ENCODE results near the gene BRD3. TPM values are rescaled to one million over a fixed set of nuclear protein-coding genes. Genes with fewer than 3 reads are reported as not detected.

BRD3 gene
- total RNA-seq, 1 donor from 2014 or later = 90.0 TPM

DNA sequence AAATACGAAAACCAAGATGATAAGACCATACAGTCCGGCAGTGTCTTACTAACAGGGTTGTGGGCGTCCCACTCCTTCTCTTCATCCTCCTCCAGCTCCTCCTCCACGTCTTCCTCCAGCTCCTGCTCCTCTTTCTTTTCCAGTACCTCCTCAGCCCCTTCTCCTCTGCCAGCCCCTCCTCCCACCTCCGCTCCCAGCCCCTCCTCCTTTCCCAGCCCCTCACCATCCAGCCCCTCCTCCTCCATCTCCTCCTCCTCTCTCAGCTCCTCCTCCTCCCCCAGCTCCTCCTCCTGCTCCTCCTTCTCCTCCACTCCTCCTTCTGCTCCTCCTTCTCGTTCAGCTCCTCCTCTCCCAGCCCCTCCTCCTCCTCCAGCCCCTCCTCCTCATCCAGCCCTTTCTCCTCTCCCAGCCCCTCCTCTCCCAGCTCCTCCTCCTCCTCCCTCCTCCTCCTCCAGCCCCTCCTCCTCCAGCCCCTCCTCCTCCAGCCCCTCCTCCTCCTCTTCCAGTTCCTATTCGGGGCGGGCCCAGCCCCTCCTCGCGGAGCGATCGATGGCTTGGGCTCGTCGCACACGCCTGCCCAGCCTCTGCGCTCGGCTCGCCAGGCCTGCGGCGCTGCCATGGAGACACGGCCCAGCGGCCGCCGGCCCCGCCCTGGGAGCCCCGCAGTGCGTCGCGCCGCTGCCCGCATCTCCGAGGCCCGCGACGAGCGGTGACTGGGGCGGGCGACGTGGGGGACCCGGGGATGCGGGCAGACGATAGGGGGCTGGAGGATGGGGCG lies 42.8 kb downstream of the BRD3 start, which contains the start of gene BRD3OS:
Gene BRD3OS, plus strand, starts transcription at position 654 of the 778 bp plus-strand sequence. CDS start 1,267 bp downstream, outside the sequence.
- Mint-ChIP-seq H3K27ac (peak within 1 kb of the TSS; percentile 64), H3K4me3 (peak within 1 kb of the TSS; percentile 73), H3K4me1 (no peaks in the 10 kb centered on the region), H3K36me3 (peaks cover 2% of the 10 kb centered on the region), H3K27me3 (ENCODE audit: low read depth) (no peaks in the 10 kb centered on the region), H3K9me3 (no peaks in the 10 kb centered on the region)
- peak; percentile 91 to 96 for DNase-seq (ENCODE audit: low spot score in 2 of 2, unreplicated experiment in 2 of 2)
- TF ChIP-seq, protein P1, sequence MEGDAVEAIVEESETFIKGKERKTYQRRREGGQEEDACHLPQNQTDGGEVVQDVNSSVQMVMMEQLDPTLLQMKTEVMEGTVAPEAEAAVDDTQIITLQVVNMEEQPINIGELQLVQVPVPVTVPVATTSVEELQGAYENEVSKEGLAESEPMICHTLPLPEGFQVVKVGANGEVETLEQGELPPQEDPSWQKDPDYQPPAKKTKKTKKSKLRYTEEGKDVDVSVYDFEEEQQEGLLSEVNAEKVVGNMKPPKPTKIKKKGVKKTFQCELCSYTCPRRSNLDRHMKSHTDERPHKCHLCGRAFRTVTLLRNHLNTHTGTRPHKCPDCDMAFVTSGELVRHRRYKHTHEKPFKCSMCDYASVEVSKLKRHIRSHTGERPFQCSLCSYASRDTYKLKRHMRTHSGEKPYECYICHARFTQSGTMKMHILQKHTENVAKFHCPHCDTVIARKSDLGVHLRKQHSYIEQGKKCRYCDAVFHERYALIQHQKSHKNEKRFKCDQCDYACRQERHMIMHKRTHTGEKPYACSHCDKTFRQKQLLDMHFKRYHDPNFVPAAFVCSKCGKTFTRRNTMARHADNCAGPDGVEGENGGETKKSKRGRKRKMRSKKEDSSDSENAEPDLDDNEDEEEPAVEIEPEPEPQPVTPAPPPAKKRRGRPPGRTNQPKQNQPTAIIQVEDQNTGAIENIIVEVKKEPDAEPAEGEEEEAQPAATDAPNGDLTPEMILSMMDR (IDR thresholded peaks at IDR 0.05; ENCODE audit: unreplicated experiment) = no peak

DNA sequence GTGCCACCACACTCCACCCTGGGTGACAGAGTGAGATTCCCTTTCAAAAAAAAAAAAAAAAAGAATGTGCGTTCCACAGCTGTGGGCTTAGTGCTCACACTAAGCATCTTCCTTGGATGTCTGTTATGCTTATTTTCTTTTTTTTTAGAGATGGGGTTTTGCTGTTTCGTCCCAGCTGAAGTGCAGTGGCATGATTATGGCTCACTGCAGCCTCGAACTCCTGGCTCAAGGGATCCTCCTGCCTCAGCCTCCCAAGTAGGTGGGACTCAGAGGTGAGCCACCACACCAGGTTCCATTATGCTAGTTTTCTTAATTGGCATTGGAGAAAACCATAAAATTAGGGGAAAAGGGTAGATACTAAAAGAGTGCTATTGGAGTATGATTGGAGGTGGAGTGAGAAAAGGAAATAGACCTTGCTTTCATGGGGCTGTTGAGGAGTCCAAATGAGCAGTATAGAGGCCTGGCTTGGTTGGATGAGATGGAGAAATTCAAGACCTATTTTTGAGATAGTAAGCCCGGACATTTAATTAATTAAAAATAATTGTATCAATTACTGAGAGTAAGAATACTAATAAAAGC lies 43.5 kb downstream of the BRD3 start:
- H3K27me3 Mint-ChIP-seq (ENCODE audit: low read depth) = no peaks in the 10 kb centered on the region
- no peaks in the 10 kb centered on the region for H3K4me1 Mint-ChIP-seq
- TF ChIP-seq, protein P1 (IDR thresholded peaks at IDR 0.05; ENCODE audit: unreplicated experiment) = no peak
- peak overlapping the region; percentile 49 for H3K27ac Mint-ChIP-seq
- peak overlapping the region; percentile 60 for H3K4me3 Mint-ChIP-seq
- peaks cover 2% of the 10 kb centered on the region for H3K36me3 Mint-ChIP-seq
- no peak for DNase-seq (ENCODE audit: low spot score in 2 of 2, unreplicated experiment in 2 of 2)
- no peaks in the 10 kb centered on the region for H3K9me3 Mint-ChIP-seq

DNA sequence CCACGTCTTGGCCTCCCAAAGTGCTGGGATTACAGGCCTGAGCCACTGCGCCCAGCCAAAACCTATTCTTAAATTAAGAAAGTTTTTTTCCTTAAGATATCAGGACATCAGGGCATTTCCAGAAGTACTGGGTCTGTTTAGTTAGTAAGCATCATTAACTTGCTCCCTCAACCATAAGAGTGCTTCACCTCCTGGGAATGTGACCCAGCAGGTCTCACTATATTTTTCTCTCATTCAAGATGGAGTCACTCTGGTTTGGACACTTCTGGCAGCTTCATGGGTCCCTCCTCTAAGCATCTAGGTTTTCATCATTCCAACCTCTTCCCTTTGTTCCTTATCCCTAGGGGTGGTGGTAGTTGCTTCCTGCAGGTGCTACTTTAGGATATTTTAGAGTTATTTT lies 52.9 kb downstream of the BRD3 start:
- no peak for DNase-seq (ENCODE audit: low spot score in 2 of 2, unreplicated experiment in 2 of 2)
- H3K27ac Mint-ChIP-seq = no peak overlapping the region
- H3K36me3 Mint-ChIP-seq = peaks cover 11% of the 10 kb centered on the region
- no peak overlapping the region for H3K4me3 Mint-ChIP-seq
- TF ChIP-seq, protein P1 (IDR thresholded peaks at IDR 0.05; ENCODE audit: unreplicated experiment) = no peak
- H3K9me3 Mint-ChIP-seq = peaks cover 11% of the 10 kb centered on the region
- H3K27me3 Mint-ChIP-seq (ENCODE audit: low read depth) = no peaks in the 10 kb centered on the region
- no peaks in the 10 kb centered on the region for H3K4me1 Mint-ChIP-seq

DNA sequence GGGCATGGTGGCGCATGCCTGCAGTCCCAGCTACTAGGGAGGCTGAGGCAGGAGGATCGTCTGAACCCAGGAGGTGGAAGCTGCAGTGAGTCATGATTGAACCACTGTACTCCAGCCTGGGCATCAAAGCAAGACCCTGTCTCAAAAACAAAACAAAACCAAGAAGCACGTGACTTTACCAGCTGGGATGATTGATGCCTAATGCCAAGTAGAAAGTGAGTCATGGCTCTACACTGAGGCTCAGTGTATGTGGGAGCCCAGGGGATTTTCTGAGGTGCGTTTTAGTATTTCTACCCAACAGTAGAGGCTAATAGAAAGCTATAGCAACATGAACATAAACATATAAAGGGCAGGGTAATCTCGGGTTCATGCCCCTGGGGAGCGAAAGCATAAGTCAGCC lies 56.4 kb downstream of the BRD3 start:
- H3K9me3 Mint-ChIP-seq = peaks cover 8% of the 10 kb centered on the region

DNA sequence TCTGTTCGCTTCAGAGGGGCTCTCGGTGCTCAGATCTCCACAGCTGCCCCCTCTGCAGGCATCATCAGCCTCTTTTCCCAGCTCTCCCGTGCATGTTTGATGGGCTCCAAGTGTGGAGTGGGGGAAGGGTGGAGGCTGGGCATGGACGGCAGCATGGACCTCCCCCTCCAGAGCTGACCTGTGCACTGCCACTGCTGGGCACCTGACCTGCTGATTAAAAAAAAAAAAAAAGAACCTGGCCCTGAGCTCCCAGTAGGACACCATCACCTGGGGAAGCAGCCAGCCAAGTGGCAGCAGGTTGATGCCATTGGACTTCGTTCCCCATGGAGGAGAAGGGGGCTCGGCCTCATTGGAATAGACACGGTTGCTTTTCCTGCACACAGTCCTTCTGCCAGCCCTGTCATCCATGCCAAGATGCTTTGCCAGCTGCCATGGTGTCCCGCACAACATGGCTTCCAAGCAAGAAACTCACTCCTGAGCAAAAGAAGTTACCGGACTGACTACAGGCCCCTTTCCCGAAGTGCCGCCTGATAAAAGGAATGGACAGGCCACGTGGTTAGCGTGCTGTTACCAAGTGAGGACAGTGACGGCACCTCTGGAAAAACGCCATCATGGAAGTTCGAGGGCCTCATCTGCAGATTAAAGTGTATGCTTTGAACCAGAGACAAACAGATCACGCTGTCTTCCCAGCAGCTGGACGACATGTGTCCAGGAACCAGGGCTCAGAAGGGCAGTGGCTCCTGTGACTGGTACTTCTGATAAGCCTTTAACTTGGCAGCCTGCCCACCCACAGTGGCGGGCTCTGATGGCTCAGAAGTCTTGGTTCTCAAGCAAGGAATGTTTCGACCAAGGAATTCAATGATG lies 57.3 kb downstream of the BRD3 start:
- TF ChIP-seq, protein P1 (IDR thresholded peaks at IDR 0.05; ENCODE audit: unreplicated experiment) = no peak
- Mint-ChIP-seq H3K4me3 (no peak overlapping the region), H3K4me1 (peaks cover 6% of the 10 kb centered on the region), H3K27ac (no peak overlapping the region), H3K9me3 (peaks cover 8% of the 10 kb centered on the region), H3K27me3 (ENCODE audit: low read depth) (no peaks in the 10 kb centered on the region), H3K36me3 (peaks cover 6% of the 10 kb centered on the region)
- no peak for DNase-seq (ENCODE audit: low spot score in 2 of 2, unreplicated experiment in 2 of 2)

More for the DNA sequence above, 56.4 kb downstream of the BRD3 start:
- DNase-seq (ENCODE audit: low spot score in 2 of 2, unreplicated experiment in 2 of 2) = no peak
- H3K27ac Mint-ChIP-seq = peak overlapping the region; percentile 21
- H3K27me3 Mint-ChIP-seq (ENCODE audit: low read depth) = no peaks in the 10 kb centered on the region
- peaks cover 6% of the 10 kb centered on the region for H3K36me3 Mint-ChIP-seq
- H3K4me1 Mint-ChIP-seq = peaks cover 6% of the 10 kb centered on the region
- TF ChIP-seq, protein P1 (IDR thresholded peaks at IDR 0.05; ENCODE audit: unreplicated experiment) = no peak
- no peak overlapping the region for H3K4me3 Mint-ChIP-seq
